ENCODE measurements around the gene EVA1C.

GRCh38 chr21:32386195-32386870 is 26.2 kb upstream of the EVA1C start:
- TF ChIP-seq JUN (IDR thresholded peaks at IDR 0.05; ENCODE audit: borderline replicate concordance, low read depth, low read length) (no peak), JUN (CRISPR knock-in tag; IDR thresholded peaks at IDR 0.05; ENCODE audit: borderline replicate concordance) (no peak), ZNF740 (CRISPR knock-in tag; IDR thresholded peaks at IDR 0.05) (no peak), ZNF740 (tag; IDR thresholded peaks at IDR 0.05) (no peak), IRF1 (CRISPR knock-in tag; IDR thresholded peaks at IDR 0.05; ENCODE audit: borderline replicate concordance) (no peak), RAD51 (IDR thresholded peaks at IDR 0.05; ENCODE audit: borderline replicate concordance, low read depth) (no peak), YY1 (IDR thresholded peaks at IDR 0.05; ENCODE audit: borderline replicate concordance in 1 of 3, control insufficient read depth in 1 of 3, extremely low read depth in 1 of 3, insufficient read depth in 3 of 3, insufficient read length in 1 of 3, insufficient replicate concordance in 2 of 3, low read depth in 1 of 3, low read length in 2 of 3) (no peak), POU5F1 (IDR thresholded peaks at IDR 0.05; ENCODE audit: borderline replicate concordance, low read depth, low read length, partially characterized antibody) (no peak), NELFE (IDR thresholded peaks at IDR 0.05; ENCODE audit: insufficient read depth, insufficient read length) (no peak), KLF10 (CRISPR knock-in tag; IDR thresholded peaks at IDR 0.05) (no peak), RBFOX2 (IDR thresholded peaks at IDR 0.05; ENCODE audit: low read depth, low read length) (no peak), RBBP5 (IDR thresholded peaks at IDR 0.05; ENCODE audit: borderline replicate concordance, insufficient read depth, low read length, poor library complexity, severe bottlenecking) (no peak), CTCF (IDR thresholded peaks at IDR 0.05 in 2 of 3, conservative IDR thresholded peaks at IDR 0.05 in 1 of 3; ENCODE audit: insufficient read depth in 2 of 3, low read depth in 1 of 3, low read length in 3 of 3) (no peak), ZSCAN29 (IDR thresholded peaks at IDR 0.05) (no peak)
